CD4-positive, alpha-beta T cell treated with Interleukin-6 at 100 ng/mL for 8 hours (primary cell): ENCODE data around the gene CMC1.
"Not testable (repeated sequence)": the region's sequence is repeated elsewhere in the genome, so short reads cannot be mapped to it uniquely, and the experiment has no call there.

Experiments used
- DNase-seq: peaks from one replicate; pipeline ENCODE4 v3.0.0-alpha.2; 2020; ENCODE audit warnings: mixed read lengths, low spot score

The CMC1 gene

GRCh38 chr3:28244491-28244890, 3.1 kb downstream of the CMC1 start:
- no peak for DNase-seq

GRCh38 chr3:28247286-28247685, 5.9 kb downstream of the CMC1 start:
- DNase-seq: no peak

- DNase-seq: peak; percentile 8
Observed at GRCh38 chr3:28250999-28251398, 9.6 kb downstream of the CMC1 start.

GRCh38 chr3:28252001-28252431, 10.6 kb downstream of the CMC1 start:
- peak; percentile 3 for DNase-seq

DNA sequence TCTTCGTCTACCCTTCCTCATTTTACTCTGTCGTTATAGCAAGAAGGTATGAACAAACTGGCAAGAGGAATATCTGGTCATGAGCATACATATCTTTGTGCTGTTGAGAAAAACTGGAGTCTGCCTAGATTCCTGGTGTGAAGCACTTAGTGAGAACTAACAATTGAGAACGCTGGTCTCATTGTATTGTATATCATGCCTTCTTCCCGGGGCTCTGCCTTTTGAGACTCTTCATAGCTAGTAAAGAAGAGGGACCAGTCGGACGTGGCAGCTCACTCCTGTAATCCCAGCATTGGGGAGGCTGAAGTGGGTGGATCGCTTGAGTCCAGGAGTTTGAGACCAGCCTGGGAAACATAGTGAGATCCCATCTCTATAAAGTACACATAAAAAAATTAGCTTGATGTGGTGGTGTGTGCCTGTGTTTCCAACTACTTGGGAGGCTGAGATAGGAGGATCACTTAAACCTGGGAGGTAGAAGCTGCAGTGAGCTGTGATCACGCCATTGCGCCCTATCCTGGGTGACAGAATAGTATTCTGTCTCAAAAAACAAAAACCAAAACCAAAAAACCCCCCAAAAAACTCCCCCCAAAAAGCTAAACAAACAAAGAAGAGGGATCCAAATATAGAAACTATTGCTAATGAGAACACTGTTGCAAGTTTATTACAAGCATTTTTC, 11.8 kb downstream of the CMC1 start:
- no peak for DNase-seq

DNA sequence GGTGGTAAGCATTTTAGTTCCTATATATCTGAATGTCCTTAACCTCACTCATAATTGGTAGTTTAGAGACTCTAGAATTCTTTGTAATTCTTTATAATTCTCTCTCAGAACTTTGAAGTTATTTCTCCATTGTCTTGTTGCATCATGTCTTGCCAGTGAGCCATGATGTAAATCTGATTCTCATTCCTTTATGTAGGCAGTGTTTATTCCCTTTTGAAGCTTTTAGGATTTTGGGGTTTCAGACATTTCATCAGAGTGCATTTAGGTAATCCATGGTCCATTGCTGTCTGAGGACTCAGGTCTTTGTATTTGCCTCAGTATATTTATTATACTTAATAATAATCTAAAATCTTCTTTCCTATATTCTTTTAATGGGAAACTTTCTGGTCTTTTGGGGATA, 20.6 kb downstream of the CMC1 start:
- DNase-seq: no peak

GRCh38 chr3:28265641-28266040, 24.2 kb downstream of the CMC1 start:
- no peak for DNase-seq

- DNase-seq: no peak
Observed at GRCh38 chr3:28267984-28268849, 26.8 kb downstream of the CMC1 start.

DNA sequence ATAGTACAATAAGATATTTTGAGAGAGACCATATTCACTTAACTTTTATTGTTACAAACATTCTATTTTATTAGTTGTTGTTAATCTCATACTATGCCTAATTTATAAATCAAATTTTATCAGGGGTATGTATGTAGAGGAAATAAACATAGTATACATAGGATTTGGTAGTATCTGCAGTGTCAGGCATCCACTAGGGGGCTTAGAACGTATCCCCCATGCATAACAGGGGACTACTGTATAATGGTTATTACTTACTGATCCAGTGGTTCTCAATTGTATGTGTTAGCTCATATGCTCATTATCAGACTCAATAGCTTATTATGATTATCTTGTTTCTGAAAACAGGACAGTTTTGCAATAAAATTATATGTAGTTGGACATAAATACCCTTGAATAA, 27.6 kb downstream of the CMC1 start:
- no peak for DNase-seq

GRCh38 chr3:28269884-28270283, 28.5 kb downstream of the CMC1 start:
- DNase-seq: not testable (repeated sequence)

DNA sequence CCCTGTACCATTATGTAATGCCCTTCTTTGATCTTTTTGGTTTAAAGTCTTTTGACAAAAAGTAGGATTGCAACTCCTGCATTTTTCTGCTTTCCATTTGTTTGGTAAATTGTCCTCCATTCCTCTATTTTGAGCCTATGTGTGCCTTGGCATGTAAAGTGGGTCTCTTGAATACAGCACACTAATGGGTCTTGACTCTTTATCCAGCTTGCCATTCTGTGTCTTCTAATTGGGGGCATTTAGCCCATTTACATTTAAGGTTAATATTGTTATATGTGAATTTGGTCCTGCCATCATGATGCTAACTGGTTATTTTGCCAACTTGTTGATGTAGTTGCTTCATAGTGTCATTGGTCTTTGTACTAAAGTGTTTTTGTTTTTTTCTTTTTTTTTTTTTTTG, 32.4 kb downstream of the CMC1 start:
- no peak for DNase-seq

GRCh38 chr3:28278918-28279317, 37.5 kb downstream of the CMC1 start:
- no peak for DNase-seq

DNA sequence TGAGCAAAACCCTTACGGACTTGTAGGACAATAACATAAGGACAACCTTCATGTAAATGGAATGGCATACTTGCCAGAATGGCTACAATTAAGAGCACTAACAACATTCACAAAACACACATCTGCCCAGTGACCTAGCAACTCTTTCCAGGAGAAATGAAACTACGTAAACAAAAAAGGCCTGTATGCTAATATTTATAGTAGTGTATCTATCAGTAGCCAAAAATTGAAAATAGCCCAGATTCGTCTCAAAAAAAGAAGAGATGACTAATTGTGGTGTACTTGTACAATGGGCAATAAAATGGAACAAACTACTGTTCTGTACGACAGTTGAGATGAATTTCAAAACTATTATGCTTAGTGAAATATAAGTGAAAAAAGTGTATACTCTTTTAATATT, 38.4 kb downstream of the CMC1 start:
- no peak for DNase-seq

- no peak for DNase-seq
Observed at GRCh38 chr3:28280781-28281180, 39.4 kb downstream of the CMC1 start.

GRCh38 chr3:28286595-28286994, 45.2 kb downstream of the CMC1 start:
- DNase-seq: peak; percentile 21

DNA sequence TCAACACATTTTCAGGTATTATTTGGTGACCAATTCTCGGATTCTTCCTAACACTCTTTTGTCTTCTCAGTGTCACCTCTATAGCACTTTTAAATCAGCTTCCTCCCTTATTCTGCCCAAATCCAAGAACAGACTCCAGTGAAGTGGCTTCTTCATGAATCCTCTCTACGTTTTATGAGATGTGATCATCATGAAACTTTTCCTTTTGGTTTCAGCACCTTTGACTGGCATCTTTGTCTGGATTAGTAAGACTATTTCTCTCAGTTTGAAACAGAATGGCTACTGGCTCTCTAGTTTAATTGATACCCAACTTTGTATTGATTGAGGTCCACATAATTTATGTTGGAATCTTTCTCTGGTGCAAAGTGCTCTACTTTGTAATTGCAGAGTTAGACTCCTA, 45.6 kb downstream of the CMC1 start:
- DNase-seq: no peak

- no peak for DNase-seq
Observed at GRCh38 chr3:28290863-28291300, 49.5 kb downstream of the CMC1 start.

DNA sequence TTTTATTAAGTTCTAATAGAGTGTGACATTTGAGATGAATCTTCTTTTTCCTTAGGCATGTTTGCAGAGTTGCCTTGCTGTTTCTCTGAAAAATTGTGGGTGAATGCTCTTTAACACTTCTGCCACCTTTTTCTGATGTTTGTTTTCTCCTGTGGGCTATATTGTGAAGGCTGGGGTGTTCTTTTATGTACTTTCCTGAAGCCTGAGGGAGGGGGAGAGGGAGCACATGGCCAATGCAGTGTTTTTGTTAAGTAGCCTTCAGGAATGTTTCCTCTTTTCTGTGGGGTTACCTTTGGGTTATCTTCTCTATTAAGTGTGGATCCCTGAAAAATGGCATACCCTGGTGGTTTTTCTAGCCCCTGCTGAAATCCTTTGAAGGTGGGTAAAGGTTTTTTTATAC, 50.2 kb downstream of the CMC1 start:
- DNase-seq: no peak

DNA sequence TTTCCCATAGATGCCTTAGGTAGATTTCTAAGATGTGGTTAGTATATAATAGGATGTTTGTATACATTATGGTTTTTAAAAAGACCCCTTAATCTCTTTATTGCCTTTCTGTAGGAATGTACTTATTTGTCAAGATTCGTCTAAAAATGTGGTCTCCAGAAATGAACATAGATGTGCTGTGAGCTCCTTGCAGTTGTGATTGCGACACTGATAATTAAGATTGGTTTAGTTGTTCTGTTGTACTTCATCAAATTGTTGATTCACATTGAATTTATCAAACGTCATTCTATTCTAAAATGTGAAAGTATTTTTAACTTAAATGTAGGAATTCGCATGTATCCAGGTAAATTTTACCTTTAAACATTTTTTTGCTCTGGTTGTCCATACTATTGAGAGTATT, 51.2 kb downstream of the CMC1 start:
- no peak for DNase-seq

DNA sequence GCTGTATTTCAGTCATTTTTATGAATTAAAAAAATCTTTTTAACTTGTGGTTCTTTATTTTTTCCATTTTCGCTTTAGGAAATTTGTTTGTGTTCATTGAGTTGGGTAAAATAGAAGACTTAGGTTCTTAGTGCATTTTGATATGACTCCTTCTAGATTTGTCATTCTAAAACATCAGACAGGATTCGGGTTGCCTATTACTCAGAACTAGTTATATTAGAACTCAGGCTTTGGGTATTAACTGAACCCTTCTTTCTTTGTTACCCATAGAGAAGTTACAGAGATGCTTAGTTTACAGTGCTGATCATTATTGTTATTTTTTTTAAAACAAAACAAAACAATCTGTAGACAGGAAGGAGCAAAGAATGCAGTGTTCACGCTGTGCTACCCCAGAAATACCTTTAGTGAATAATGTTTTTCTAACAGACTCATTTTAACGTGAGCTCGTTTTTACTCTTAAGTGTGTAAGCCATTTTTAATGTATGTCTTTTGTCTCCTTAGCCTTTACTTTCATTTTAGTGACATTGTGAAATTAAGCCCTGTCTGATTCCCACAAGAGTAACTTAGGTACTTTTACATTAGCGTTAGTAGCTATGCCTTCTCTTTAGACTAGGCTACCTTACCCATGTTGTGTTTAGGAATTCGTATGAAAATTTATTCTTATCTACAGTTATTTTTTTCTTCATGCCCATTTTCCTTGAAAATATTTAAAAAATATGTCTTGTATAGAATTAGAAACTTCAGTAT, 53.4 kb downstream of the CMC1 start:
- DNase-seq: no peak

DNA sequence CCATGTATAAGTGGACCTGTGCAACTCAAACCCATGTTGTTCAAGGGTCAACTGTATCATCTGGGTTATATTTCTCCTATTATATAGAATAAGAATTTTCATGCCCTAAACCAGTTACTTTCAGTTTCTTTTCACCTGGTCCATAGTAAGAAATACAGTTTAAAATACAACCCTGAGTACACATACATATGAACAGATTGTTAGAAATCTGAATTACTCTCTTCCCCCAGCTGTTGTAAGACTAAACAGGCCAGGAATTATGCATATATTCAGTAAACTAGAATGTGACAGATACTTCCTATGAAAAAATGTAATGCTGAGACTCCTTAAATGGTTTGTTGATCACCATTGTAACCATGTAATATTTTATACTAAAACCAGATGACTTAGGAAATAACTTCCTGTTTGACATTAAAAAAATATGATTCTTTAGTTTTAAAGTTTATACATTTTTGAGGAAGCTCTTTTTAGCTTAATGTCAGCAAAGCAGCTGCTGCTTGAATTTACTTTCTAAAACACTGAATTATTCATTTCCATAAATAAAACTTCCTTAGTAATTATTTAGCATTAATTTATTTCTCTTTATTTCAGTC, 54.6 kb downstream of the CMC1 start:
- DNase-seq: no peak

GRCh38 chr3:28299705-28300104, 58.3 kb downstream of the CMC1 start:
- DNase-seq: no peak
